ENCODE data around the gene SH3BP2. TPM values are rescaled to one million over a fixed set of nuclear protein-coding genes. Genes with fewer than 3 reads are reported as not detected.

The SH3BP2 gene
- polyA plus RNA-seq, 6 donors from 2014 or later = 14.3 to 91.1 (median 28.7) TPM

DNA sequence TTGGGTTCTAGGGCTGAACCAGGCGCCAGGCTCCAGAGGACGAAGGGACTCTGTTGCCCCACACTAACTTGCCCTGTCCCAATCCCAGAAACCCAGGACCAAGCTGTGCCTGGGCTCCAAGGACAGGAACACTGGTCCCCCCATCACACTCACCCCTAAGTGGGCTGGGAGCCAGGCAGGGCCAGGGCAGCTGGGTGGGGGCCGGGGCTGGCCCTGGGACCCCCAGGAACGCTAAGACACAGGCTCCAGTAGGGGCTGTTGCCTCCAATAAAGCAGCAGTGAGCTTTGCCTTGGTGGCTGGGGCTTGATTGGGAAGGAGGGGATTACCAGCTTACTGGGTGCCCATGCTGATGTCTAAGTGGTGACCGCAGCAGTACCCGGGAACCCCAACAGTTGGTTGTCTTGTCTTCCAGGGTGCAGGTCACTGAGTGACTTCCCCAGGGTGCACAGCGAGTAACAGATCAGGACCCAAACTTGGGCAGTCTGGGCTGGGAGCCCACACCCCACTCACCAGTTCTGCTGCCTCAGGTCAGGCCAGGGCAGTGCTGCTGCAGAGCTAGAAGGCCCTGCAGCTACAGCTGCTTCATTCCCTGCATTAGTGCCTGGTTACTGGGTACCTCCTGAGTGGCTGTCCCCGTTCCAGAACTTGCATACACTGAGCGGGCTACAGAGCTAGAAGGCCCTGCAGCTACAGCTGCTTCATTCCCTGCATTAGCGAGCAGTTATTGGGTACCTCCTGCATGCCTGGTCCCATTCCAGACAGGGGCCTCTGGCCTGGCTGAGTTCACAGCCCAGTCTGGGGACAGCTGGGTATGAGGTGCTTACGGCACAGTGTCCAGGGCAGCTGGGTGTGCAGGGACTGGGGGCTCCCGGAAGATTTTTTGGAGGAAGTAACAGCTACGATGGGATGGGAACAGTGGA lies 41.4 kb downstream of the SH3BP2 start:
- ATAC-seq (ENCODE audit: low read depth in 2 of 2) (no peak), DNase-seq (no peak)
- H3K27ac Mint-ChIP-seq = peak overlapping the region; percentile 63 to 99 (median 98)
- peak overlapping the region in 6 of 8 donors; percentile 69 to 90 (median 82) for H3K4me3 Mint-ChIP-seq
- H3K4me1 Mint-ChIP-seq = peaks cover 55 to 76% (median 59%) of the 10 kb centered on the region in 3 donors
- H3K27me3 Mint-ChIP-seq = no peaks in the 10 kb centered on the region
- H3K36me3 Mint-ChIP-seq = peaks cover 4 to 7% of the 10 kb centered on the region in 2 donors
- no peaks in the 10 kb centered on the region for H3K9me3 Mint-ChIP-seq

DNA sequence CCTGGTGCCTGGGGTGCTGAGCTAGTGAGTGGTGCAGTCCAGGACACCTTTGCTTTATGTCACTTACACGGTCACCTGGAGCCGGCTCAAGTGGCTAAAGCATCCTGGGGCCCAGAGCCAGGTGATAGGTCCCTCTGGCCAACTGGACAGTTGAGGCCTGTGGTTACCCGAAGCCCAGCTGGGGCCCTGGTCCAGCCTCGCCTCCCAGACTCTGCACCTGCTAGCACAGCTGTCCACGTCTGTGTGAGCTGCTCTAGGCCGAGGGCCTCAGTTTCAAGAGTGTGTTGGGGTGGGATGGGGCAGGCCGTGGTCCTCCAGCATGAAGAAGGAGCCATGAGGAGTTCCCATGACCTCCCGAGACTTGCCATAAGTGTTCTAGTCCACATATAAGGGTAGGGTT lies 43.1 kb downstream of the SH3BP2 start:
- Mint-ChIP-seq H3K4me1 (peaks cover 58 to 89% (median 71%) of the 10 kb centered on the region in 3 donors), H3K4me3 (peak overlapping the region in 7 of 8 donors; percentile 17 to 90 (median 81)), H3K27ac (peak overlapping the region; percentile 91 to 99 (median 98)), H3K36me3 (peaks cover 4 to 15% of the 10 kb centered on the region in 2 donors), H3K9me3 (peaks cover 0 to 4% (median 0%) of the 10 kb centered on the region in 7 donors), H3K27me3 (no peaks in the 10 kb centered on the region)
- ATAC-seq (ENCODE audit: low read depth in 2 of 2) (no peak), DNase-seq (no peak)

GRCh38 chr4:2836391-2836859 lies 43.5 kb downstream of the SH3BP2 start:
- ATAC-seq (ENCODE audit: low read depth in 2 of 2) (no peak), DNase-seq (no peak)
- peaks cover 0 to 4% (median 0%) of the 10 kb centered on the region in 7 donors for H3K9me3 Mint-ChIP-seq
- H3K36me3 Mint-ChIP-seq = peaks cover 4 to 19% of the 10 kb centered on the region in 2 donors
- peaks cover 57 to 88% (median 75%) of the 10 kb centered on the region in 3 donors for H3K4me1 Mint-ChIP-seq
- H3K27me3 Mint-ChIP-seq = no peaks in the 10 kb centered on the region
- peak overlapping the region in 4 of 6 donors; percentile 81 to 99 (median 89) for H3K27ac Mint-ChIP-seq
- H3K4me3 Mint-ChIP-seq = peak overlapping the region in 7 of 8 donors; percentile 47 to 90 (median 56)

DNA sequence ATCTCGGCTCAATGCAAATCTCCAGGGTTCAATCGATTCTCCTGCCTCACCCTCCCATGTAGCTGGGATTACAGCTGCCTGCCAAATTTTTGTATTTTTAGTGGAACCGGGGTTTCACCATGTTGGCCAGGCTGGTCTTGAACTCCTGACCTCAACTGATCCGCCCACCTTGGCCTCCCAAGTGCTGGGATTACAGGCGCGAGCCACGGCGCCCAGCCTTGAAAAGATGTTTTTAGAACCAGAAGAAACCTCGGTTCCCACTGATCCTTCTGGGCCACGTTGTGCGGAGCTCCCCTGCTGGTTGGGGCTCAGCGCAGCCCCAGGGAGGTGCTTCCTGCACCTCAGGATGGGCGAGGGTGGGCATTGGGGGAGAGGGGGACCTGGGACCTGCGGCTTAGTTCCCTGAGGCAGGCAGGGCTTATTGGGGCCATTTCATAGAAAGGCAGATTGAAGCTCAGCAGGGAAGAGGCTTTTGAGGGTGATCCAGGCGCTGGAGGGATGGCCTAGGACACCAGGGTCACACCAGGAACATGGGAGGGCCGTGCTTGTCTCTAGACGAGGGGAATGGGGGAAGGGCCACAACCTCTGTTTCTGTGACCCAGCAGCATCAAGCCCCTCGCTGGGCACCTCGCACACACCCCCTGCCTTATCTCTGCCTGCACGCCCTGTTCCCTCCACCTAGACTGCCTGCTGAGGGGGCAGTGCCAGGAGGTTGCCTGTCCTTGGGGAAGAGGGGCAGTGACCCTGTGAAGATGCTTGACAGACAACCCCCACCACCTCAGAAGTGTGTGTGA lies 44.4 kb downstream of the SH3BP2 start:
- no peak for DNase-seq
- H3K4me1 Mint-ChIP-seq = peaks cover 56 to 83% (median 74%) of the 10 kb centered on the region in 3 donors
- H3K27me3 Mint-ChIP-seq = no peaks in the 10 kb centered on the region
- no peak for ATAC-seq (ENCODE audit: low read depth in 2 of 2)
- peaks cover 0 to 4% (median 0%) of the 10 kb centered on the region in 7 donors for H3K9me3 Mint-ChIP-seq
- H3K4me3 Mint-ChIP-seq = peak overlapping the region; percentile 23 to 90 (median 77)
- H3K27ac Mint-ChIP-seq = peak overlapping the region; percentile 70 to 99 (median 90)
- peaks cover 3 to 16% of the 10 kb centered on the region in 2 donors for H3K36me3 Mint-ChIP-seq

- peaks cover 56 to 83% (median 74%) of the 10 kb centered on the region in 3 donors for H3K4me1 Mint-ChIP-seq
- H3K4me3 Mint-ChIP-seq = peak overlapping the region; percentile 54 to 90 (median 79)
- no peaks in the 10 kb centered on the region for H3K27me3 Mint-ChIP-seq
- DNase-seq (peak; percentile 80), ATAC-seq (ENCODE audit: low read depth in 2 of 2) (peak; percentile 65 to 68)
- H3K27ac Mint-ChIP-seq = peak overlapping the region; percentile 70 to 99 (median 90)
- H3K36me3 Mint-ChIP-seq = peaks cover 0 to 13% of the 10 kb centered on the region in 2 donors
- H3K9me3 Mint-ChIP-seq = peaks cover 0 to 4% (median 0%) of the 10 kb centered on the region in 7 donors
Observed at GRCh38 chr4:2837904-2838496, 45.1 kb downstream of the SH3BP2 start.

DNA sequence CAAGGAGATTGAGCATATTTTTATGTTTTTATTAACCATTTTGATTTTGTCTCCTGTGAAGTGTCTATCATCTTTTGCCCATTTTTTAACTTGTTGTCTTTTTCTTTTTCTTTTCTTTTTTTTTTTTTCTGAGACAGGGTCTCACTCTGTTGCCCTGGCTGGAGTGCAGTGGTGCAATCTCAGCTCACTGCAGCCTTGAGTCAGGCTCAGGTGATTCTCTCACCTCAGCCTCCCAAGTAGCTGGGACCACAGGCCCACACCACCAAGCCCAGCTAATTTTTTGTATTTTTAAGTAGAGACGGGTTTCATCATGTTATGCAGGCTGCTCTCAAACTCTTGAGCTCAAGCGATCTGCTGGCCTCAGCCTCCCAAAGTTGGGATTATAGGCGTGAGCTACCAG lies 46.2 kb downstream of the SH3BP2 start:
- Mint-ChIP-seq H3K4me3 (peak overlapping the region in 6 of 8 donors; percentile 15 to 90 (median 70)), H3K4me1 (peaks cover 52 to 74% (median 66%) of the 10 kb centered on the region in 3 donors), H3K36me3 (peaks cover 0 to 13% of the 10 kb centered on the region in 2 donors), H3K27ac (peak overlapping the region; percentile 69 to 99 (median 82)), H3K27me3 (no peaks in the 10 kb centered on the region), H3K9me3 (peaks cover 0 to 4% (median 0%) of the 10 kb centered on the region in 7 donors)
- DNase-seq (no peak), ATAC-seq (ENCODE audit: low read depth in 2 of 2) (no peak)

DNA sequence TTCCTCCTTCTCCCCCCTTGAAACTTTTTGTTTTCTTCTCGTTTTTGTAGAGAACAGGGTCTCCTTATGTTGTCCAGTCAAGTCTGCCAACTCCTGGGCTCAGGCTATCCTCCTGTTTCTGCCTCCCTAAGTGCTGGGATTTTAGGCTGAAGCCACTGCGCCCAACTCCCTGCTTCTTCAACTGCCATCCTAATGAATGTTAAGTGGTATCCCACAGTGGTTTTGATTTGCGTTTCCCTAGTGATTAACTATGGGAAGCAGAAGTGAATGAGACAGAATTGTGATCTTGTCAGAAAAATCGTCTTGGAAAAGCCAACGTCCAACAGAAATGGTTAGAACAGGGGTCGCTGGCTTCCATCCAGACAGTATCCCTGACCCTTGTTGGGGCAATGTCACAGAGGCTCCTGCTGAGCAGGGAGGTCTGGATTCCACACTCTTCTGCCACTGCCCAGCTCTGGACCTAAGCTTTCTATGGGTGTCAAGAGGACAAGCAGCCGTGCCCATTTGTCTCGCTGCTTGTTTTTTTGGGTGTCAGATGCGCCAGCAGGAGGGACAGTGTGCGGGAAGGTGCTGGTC lies 49.9 kb downstream of the SH3BP2 start:
- ATAC-seq (ENCODE audit: low read depth in 2 of 2) (no peak), DNase-seq (no peak)
- H3K9me3 Mint-ChIP-seq = peaks cover 0 to 4% (median 0%) of the 10 kb centered on the region in 7 donors
- no peaks in the 10 kb centered on the region for H3K27me3 Mint-ChIP-seq
- peaks cover 0 to 13% of the 10 kb centered on the region in 2 donors for H3K36me3 Mint-ChIP-seq
- H3K27ac Mint-ChIP-seq = peak overlapping the region in 4 of 6 donors; percentile 75 to 90 (median 87)
- peak overlapping the region; percentile 68 to 98 (median 92) for H3K4me3 Mint-ChIP-seq
- H3K4me1 Mint-ChIP-seq = peaks cover 58 to 78% (median 71%) of the 10 kb centered on the region in 3 donors

DNA sequence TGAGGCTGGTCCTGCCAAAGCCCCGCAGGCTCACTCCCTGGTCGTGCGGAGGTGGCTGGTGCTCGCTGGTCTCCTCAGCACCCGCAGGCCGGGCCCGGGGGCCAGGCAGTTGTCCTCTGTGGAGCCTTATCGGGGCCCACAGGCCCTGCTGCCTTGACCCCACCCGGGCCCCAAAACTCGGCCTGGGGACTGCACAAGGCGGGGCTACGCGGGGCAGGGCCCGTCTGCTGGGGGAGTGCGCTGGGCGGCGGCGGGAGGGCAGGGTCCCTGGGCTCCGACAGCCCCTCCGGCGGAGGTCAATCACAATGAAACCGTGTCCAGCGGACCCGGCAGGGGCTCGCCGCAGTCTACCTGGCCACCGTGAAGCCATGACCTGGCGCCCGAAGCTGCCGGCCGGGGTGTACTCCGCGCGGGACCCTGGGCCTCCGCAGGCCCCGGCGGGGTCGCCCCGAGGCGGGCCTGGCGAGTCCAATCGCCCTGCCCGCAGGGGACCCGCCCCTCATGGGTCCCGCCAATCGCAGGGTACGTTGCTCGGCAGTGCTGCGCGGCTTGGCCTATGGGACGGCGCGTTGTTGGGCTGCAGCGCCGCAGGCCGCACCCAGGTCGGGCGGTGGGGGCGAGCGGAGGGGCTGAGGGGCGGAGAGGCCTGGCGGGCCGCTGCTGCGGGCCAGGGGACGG lies 50.5 kb downstream of the SH3BP2 start, which contains the start of gene ADD1:
Gene ADD1, plus strand, starts transcription at position 582 of the 678 bp plus-strand sequence. CDS start 32,072 bp downstream, outside the sequence.
- Mint-ChIP-seq H3K36me3 (peaks cover 0 to 13% of the 10 kb centered on the region in 2 donors), H3K27ac (peak within 1 kb of the TSS; percentile 90 to 97 (median 94)), H3K4me1 (peaks cover 54 to 74% (median 70%) of the 10 kb centered on the region in 3 donors), H3K27me3 (no peaks in the 10 kb centered on the region), H3K4me3 (peak within 1 kb of the TSS; percentile 89 to 99 (median 95)), H3K9me3 (peaks cover 0 to 4% (median 0%) of the 10 kb centered on the region in 7 donors)
- DNase-seq = peak; percentile 97
- peak; percentile 88 to 91 for ATAC-seq (ENCODE audit: low read depth in 2 of 2)

GRCh38 chr4:2843941-2844584 lies 51.2 kb downstream of the SH3BP2 start:
- peaks cover 0 to 4% (median 0%) of the 10 kb centered on the region in 7 donors for H3K9me3 Mint-ChIP-seq
- ATAC-seq (ENCODE audit: low read depth in 2 of 2) (peak in 1 of 2 donors; percentile 23), DNase-seq (no peak)
- H3K27me3 Mint-ChIP-seq = no peaks in the 10 kb centered on the region
- H3K4me1 Mint-ChIP-seq = peaks cover 51 to 74% (median 68%) of the 10 kb centered on the region in 3 donors
- H3K36me3 Mint-ChIP-seq = peaks cover 0 to 13% of the 10 kb centered on the region in 2 donors
- H3K27ac Mint-ChIP-seq = peak overlapping the region; percentile 90 to 97 (median 94)
- peak overlapping the region; percentile 89 to 99 (median 95) for H3K4me3 Mint-ChIP-seq

DNA sequence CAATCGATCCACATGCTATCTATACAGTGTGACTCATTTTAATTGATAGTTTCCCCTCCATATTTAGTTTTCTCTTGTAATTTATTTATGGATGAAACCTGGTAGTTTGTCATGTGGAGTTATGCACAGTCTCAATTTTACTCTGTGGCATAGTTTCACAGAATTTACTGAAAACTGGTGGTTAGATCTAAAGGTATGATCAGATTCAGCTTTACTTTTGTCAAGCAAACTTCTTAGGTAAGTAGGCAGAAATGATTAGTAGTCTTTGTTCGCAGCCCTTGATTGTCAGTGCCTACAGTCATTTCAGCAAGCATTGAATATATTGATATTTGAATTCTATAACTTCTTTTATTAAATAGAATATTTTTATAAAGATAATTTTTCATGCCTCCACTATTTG lies 53.3 kb downstream of the SH3BP2 start:
- H3K9me3 Mint-ChIP-seq = no peaks in the 10 kb centered on the region
- peak overlapping the region in 7 of 8 donors; percentile 89 to 99 (median 95) for H3K4me3 Mint-ChIP-seq
- DNase-seq (no peak), ATAC-seq (ENCODE audit: low read depth in 2 of 2) (no peak)
- H3K27me3 Mint-ChIP-seq = no peaks in the 10 kb centered on the region
- H3K4me1 Mint-ChIP-seq = peaks cover 58 to 79% (median 73%) of the 10 kb centered on the region in 3 donors
- peaks cover 0 to 2% of the 10 kb centered on the region in 2 donors for H3K36me3 Mint-ChIP-seq
- peak overlapping the region in 4 of 6 donors; percentile 89 to 94 (median 90) for H3K27ac Mint-ChIP-seq

DNA sequence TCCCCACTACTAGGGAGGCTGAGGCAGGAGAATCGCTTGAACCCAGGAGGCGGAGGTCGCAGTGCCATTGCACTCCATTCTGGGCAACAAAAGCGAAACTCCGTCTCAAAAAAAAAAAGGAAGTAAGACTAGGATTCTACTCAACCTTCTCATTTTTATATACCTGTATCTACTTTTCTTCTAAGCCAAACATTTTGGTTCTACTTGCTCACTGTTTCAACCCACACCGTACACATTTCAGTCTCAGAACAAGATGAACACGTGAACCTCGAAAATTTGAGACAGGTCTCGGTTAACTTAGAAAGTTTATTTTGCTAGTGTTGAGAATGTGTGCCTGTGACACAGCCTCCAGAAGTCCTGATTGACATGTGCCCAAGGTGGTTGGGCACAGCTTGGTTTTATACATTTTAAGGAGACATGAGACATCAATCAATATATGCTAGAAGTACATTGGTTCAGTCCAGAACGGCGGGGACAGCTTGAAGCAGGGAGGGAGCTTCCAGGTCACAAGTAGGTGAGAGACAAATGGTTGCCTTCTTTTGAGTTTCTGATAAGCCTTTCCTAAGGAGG lies 54.5 kb downstream of the SH3BP2 start:
- ATAC-seq (ENCODE audit: low read depth in 2 of 2) = peak; percentile 25 to 41
- Mint-ChIP-seq H3K4me3 (peak overlapping the region; percentile 77 to 92 (median 86)), H3K27ac (peak overlapping the region; percentile 68 to 98 (median 92)), H3K4me1 (peaks cover 58 to 84% (median 81%) of the 10 kb centered on the region in 3 donors), H3K36me3 (no peaks in the 10 kb centered on the region), H3K9me3 (no peaks in the 10 kb centered on the region), H3K27me3 (no peaks in the 10 kb centered on the region)
- peak; percentile 53 for DNase-seq
